IMR-90 (cell line): ENCODE measurements around the gene SLC19A1. TPM values are rescaled to one million over a fixed set of nuclear protein-coding genes. Genes with fewer than 3 reads are reported as not detected.

ENCODE experiments used
- ATAC-seq: fragments of 200-7000 bp; cut with Tn5 transposase; 2 replicates; pipeline ENCODE4 v1.9.1; 2020; ENCODE audit warnings: low read depth, mild to moderate bottlenecking, moderate library complexity
- BruUV-seq: library from RNA; stranded (reverse); fragments of 400-500 nt; replicated peaks from 2 replicates; lab custom pipeline; 2021; lab: Mats Ljungman, UMichigan
- CTCF ChIA-PET: fragments of 300-600 bp; formaldehyde crosslinking; extraction: SDS; loops from one replicate; lab custom pipeline; 2021; ENCODE audit warnings: antibody characterized with exemption; lab: Yijun Ruan, JAX
- POLR2A ChIA-PET: fragments of 300-600 bp; sonication (Branson Sonifier 250); formaldehyde crosslinking; loops from one replicate; lab custom pipeline; 2022; ENCODE audit warnings: antibody characterized with exemption; ENCODE audit not compliant: unreplicated experiment; lab: Charles Lee
- DNase-seq: peaks from one replicate; pipeline ENCODE4 v3.0.0; 2013
- H2AFZ ChIP-seq: replicated peaks from 2 replicates; pipeline ENCODE3; 2013; ENCODE audit warnings: low read length, mild to moderate bottlenecking; ENCODE audit not compliant: poor library complexity
- H2AK5ac ChIP-seq: 2 replicates; pipeline ENCODE4 v1.6.1; 2013; ENCODE audit warnings: low read depth, low read length, inconsistent platforms
- H2AK9ac ChIP-seq: replicated peaks from 2 replicates; pipeline ENCODE3; 2013; ENCODE audit warnings: mild to moderate bottlenecking, low read depth, low read length, moderate library complexity; ENCODE audit not compliant: poor library complexity
- H2BK120ac ChIP-seq: 2 replicates; pipeline ENCODE4 v1.6.1; 2013; ENCODE audit warnings: low read depth, low read length, inconsistent platforms
- H2BK15ac ChIP-seq: 3 replicates; pipeline ENCODE4 v1.6.1; 2013; ENCODE audit warnings: low read depth, low read length, inconsistent platforms
- H2BK20ac ChIP-seq: 2 replicates; pipeline ENCODE4 v1.6.1; 2013; ENCODE audit warnings: low read depth, mild to moderate bottlenecking, inconsistent platforms, low read length, moderate library complexity
- H2BK5ac ChIP-seq: 2 replicates; pipeline ENCODE4 v1.6.1; 2013; ENCODE audit warnings: mild to moderate bottlenecking, low read depth, low read length, inconsistent platforms; ENCODE audit not compliant: poor library complexity, severe bottlenecking
- H3K14ac ChIP-seq: replicated peaks from 2 replicates; pipeline ENCODE4 v1.6.1; 2013; ENCODE audit warnings: low read depth, low read length, inconsistent platforms
- H3K18ac ChIP-seq: 2 replicates; pipeline ENCODE4 v1.6.1; 2013; ENCODE audit warnings: low read depth, low read length, control low read depth
- H3K23ac ChIP-seq: 2 replicates; pipeline ENCODE4 v1.6.1; 2013; ENCODE audit warnings: low read depth, low read length, inconsistent platforms
- H3K27ac ChIP-seq: 2 replicates; pipeline ENCODE4 v1.5.1; 2013; ENCODE audit warnings: mild to moderate bottlenecking, control low read depth, low read length; ENCODE audit not compliant: insufficient read depth
- H3K27me3 ChIP-seq: 2 replicates; pipeline ENCODE4 v1.6.1; 2013; ENCODE audit warnings: low read length; ENCODE audit not compliant: control insufficient read depth, insufficient read depth
- H3K36me3 ChIP-seq: 2 replicates; pipeline ENCODE4 v1.6.1; 2013; ENCODE audit warnings: low read length, mixed read lengths; ENCODE audit not compliant: control insufficient read depth, insufficient read depth
- H3K4ac ChIP-seq: 2 replicates; pipeline ENCODE4 v1.6.1; 2013; ENCODE audit warnings: low read depth, low read length, inconsistent platforms
- H3K4me1 ChIP-seq: 2 replicates; pipeline ENCODE4 v1.6.1; 2013; ENCODE audit warnings: low read length, mixed read lengths; ENCODE audit not compliant: control insufficient read depth, insufficient read depth
- H3K4me2 ChIP-seq: 2 replicates; pipeline ENCODE4 v1.6.1; 2013; ENCODE audit warnings: low read depth, mild to moderate bottlenecking, control low read depth, low read length, moderate library complexity
- H3K4me3 ChIP-seq: 2 replicates; pipeline ENCODE4 v1.5.1; 2013; ENCODE audit warnings: low read depth, mild to moderate bottlenecking, control low read depth, low read length, moderate library complexity; ENCODE audit not compliant: insufficient read depth
- H3K56ac ChIP-seq: 2 replicates; pipeline ENCODE4 v1.6.1; 2013; ENCODE audit warnings: low read length, inconsistent platforms; ENCODE audit not compliant: insufficient read depth; ENCODE audit errors: extremely low read depth
- H3K79me1 ChIP-seq, 2 experiments: 2 replicates each; pipeline ENCODE4 v1.6.1; 2013; ENCODE audit warnings: low read length in 2 of 2, inconsistent platforms in 1 of 2, low read depth in 1 of 2
- H3K9ac ChIP-seq: 2 replicates; pipeline ENCODE4 v1.6.1; 2013; ENCODE audit warnings: low read depth, low read length, control low read depth
- H3K9me1 ChIP-seq: 2 replicates; pipeline ENCODE4 v1.6.1; 2013; ENCODE audit warnings: low read length, inconsistent platforms; ENCODE audit not compliant: insufficient read depth
- H3K9me3 ChIP-seq: 2 replicates; pipeline ENCODE4 v1.6.1; 2013; ENCODE audit warnings: low read length; ENCODE audit not compliant: control insufficient read depth, insufficient read depth
- H4K20me1 ChIP-seq: 2 replicates; pipeline ENCODE4 v1.6.1; 2013; ENCODE audit warnings: low read length, inconsistent platforms; ENCODE audit not compliant: insufficient read depth
- H4K5ac ChIP-seq: 2 replicates; pipeline ENCODE4 v1.6.1; 2013; ENCODE audit warnings: mild to moderate bottlenecking, low read depth, low read length, control low read depth
- H4K8ac ChIP-seq, 2 experiments: 2 replicates each; pipeline ENCODE4 v1.6.1; 2013; ENCODE audit warnings: low read depth in 2 of 2, low read length in 2 of 2, control low read depth in 1 of 2, inconsistent platforms in 1 of 2
- H4K91ac ChIP-seq: 2 replicates; pipeline ENCODE4 v1.6.1; 2013; ENCODE audit warnings: low read depth, low read length, inconsistent platforms; ENCODE audit not compliant: insufficient read depth
- BHLHE40 ChIP-seq: fragments of 150-350 bp; IDR thresholded peaks from 2 replicates; pipeline ENCODE4 v1.6.1; 2016; ENCODE audit warnings: mild to moderate bottlenecking, low read depth, low read length
- CEBPB ChIP-seq: IDR thresholded peaks from 2 replicates; pipeline ENCODE4 v1.6.1; 2012; ENCODE audit warnings: low read depth, low read length, improper control_type of control experiment
- MAFK ChIP-seq: IDR thresholded peaks from 2 replicates; pipeline ENCODE4 v1.6.1; 2012; ENCODE audit warnings: low read depth, low read length, improper control_type of control experiment
- NFE2L2 ChIP-seq: fragments of 150-350 bp; IDR thresholded peaks from 2 replicates; pipeline ENCODE4 v1.6.1; 2016; ENCODE audit warnings: low read depth, mild to moderate bottlenecking, low read length
- RAD21 ChIP-seq: IDR thresholded peaks from 2 replicates; pipeline ENCODE4 v1.6.1; 2012; ENCODE audit warnings: low read length, improper control_type of control experiment
- RCOR1 ChIP-seq: IDR thresholded peaks from 2 replicates; pipeline ENCODE4 v1.6.1; 2012; ENCODE audit warnings: mild to moderate bottlenecking, low read length, improper control_type of control experiment; ENCODE audit not compliant: insufficient replicate concordance
- RFX5 ChIP-seq: IDR thresholded peaks from 2 replicates; pipeline ENCODE4 v1.8.0; 2012; ENCODE audit warnings: low read depth, mild to moderate bottlenecking, low read length, moderate library complexity
- WGBS, 2 experiments: methylation state at CpG; one replicate each; pipeline versions ENCODE4 v1.1.5 to v1.1.7; 2013; ENCODE audit warnings: missing lambda C conversion rate in 2 of 2; ENCODE audit not compliant: insufficient read length in 1 of 2; ENCODE audit errors: extremely low coverage in 2 of 2; 5-methylcytosine and 5-hydroxymethylcytosine counted together
- dilution Hi-C: fragments of 300-500 bp; cut with HindIII; formaldehyde crosslinking; loops from one replicate; pipeline ENCODE4 v1.14.3; 2018; ENCODE audit warnings: low sequenced_read_pairs; ENCODE audit not compliant: unreplicated experiment
- in situ Hi-C: fragments of 300-500 bp; cut with MboI; formaldehyde crosslinking; loops from 3 replicates; pipeline ENCODE4 v1.14.3; 2019; ENCODE audit warnings: low sequenced_read_pairs, inconsistent platforms, mixed read lengths
- intact Hi-C: fragments of 100-400 bp; cut with micrococcal nuclease; formaldehyde crosslinking; loops from 2 replicates; pipeline ENCODE4 v1.10.0; 2022
- polyA plus RNA-seq, 3 experiments: library from polyadenylated mRNA; depleted of rRNA; stranded (reverse); fragments of >200 nt; gene quantifications; 2 replicates each; pipeline ENCODE4 v1.2.3, GENCODE V29; 2012; ENCODE audit warnings: low replicate concordance in 1 of 3
- total RNA-seq: library from RNA; depleted of rRNA; stranded (reverse); fragments of >200 nt; gene quantifications from 2 replicates; pipeline ENCODE4 v1.2.3, GENCODE V29; 2012

Gene SLC19A1
- total and polyA plus RNA-seq, 2 of the 4 experiments (the other 2 are of a cell fraction), result 2.2 to 16.2 TPM

DNA sequence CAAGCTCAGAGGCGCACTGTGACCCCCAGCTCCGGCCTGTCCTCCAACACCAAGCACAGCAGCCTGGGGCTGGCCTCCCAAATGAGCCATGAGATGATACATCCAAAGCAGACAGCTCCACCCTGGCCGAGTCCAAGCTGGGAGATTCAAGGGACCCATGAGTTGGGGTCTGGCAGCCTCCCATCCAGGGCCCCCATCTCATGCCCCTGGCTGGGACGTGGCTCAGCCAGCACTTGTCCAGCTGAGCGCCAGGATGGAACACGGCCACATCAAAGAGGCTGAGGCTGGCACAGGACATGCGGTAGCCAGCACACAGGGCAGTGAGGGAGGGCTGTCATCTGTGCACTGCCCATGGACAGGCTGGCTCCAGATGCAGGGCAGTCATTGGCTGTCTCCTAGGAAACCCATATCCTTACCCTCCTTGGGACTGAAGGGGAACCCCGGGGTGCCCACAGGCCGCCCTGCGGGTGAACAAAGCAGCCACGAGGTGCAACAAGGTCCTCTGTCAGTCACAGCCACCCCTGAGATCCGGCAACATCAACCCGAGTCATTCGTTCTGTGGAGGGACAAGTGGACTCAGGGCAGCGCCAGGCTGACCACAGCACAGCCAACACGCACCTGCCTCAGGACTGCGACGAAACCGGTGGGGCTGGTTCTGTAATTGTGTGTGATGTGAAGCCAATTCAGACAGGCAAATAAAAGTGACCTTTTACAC, 29.1 kb downstream of the SLC19A1 start:
- Histone ChIP-seq H4K8ac (no peak overlapping the region), H3K27ac (no peak overlapping the region), H3K4me2 (no peak overlapping the region), H3K79me1 (peaks cover 4 to 5% of the 10 kb centered on the region in 2 experiments; a peak in 1 of 4 replicates), H2BK5ac (no peak overlapping the region), H2BK20ac (no peak overlapping the region), H3K9ac (no peak overlapping the region), H2AK5ac (no peak overlapping the region), H4K5ac (no peak overlapping the region), H3K4me3 (no peak overlapping the region), H2AK9ac (no peak overlapping the region), H3K27me3 (no peaks in the 10 kb centered on the region), H3K4me1 (no peaks in the 10 kb centered on the region), H4K20me1 (peaks cover 12% of the 10 kb centered on the region), H2AFZ (no peak overlapping the region), H3K4ac (no peak overlapping the region), H3K9me3 (peaks cover 2% of the 10 kb centered on the region; the same call in 1 of the 2 replicates), H3K14ac (no peak overlapping the region), H2BK120ac (no peak overlapping the region), H3K18ac (no peak overlapping the region), H4K91ac (no peak overlapping the region), H3K23ac (no peak overlapping the region), H3K56ac (no peak overlapping the region), H2BK15ac (no peak overlapping the region), H3K36me3 (peaks cover 44% of the 10 kb centered on the region), H3K9me1 (peaks cover 3% of the 10 kb centered on the region; the same call in 1 of the 2 replicates)
- POLR2A ChIA-PET, result no interaction called here
- CTCF ChIA-PET, result no interaction called here
- WGBS, 2 experiments, result 91% methylated on average over 9 of the region's 19 CpGs; no CpG with 5 or more reads in 1 of the 2 experiments
- dilution Hi-C loops (no loop called here), in situ Hi-C loops (no loop called here), intact Hi-C loops (no loop called here)
- DNase-seq, result no peak
- no peak for TF ChIP-seq CEBPB
- TF ChIP-seq NFE2L2, result no peak
- TF ChIP-seq RFX5, result no peak
- TF ChIP-seq RCOR1, result no peak
- TF ChIP-seq BHLHE40, result no peak
- TF ChIP-seq MAFK, result no peak
- no peak for TF ChIP-seq RAD21
- no peak; the same call in 1 of the 2 replicates for ATAC-seq
- no TSS peak for BruUV-seq
